ENCODE data around the gene BRPF3. TPM values are rescaled to one million over a fixed set of nuclear protein-coding genes. Genes with fewer than 3 reads are reported as not detected.

Gene BRPF3
- total RNA-seq, 4 donors from 2014 or later = 21.5 to 34.8 (median 22.3) TPM

DNA sequence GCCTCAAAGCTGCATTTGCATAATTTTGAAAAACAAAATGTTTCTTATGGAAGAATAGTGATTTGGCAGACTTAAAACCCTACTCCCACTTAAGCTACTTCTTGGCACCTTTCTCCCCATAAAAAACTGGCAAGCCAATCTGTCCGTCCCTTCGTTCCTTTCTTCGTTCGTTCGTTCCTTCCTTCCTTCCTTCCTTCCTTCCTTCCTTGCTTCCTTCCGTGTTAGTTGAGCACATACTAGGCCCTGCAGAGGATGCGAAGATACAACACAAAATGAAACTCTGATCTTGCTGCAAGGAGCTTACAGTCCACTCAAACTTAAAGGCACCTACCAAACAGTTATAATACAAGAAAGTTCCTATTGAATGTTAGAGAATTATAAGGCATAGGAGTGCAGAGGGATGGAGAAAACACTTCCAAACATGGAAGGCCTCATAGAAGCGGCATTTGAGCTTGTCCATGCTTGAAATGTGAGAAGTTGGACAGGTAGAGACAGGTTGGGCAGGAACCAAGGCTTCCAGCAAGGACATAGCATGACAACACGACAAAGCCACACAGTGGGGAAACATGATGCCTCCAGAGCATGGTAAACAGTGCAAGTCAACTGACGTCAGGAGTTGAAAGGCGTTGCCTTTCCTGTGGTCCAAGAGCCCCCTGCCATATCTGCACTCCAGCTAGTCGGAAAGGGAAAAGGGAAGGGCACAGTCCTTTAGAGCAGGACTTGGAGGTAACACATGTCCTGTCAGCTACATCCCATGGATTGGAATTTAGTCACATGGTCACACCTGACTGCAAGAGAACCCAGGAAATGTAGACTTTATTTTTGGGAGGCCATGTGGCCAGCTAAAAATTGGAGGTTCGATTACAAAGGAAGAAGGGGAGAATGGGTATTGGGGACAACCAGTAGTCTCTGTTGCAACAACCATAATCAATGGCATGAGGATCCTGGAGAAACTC, 80.3 kb downstream of the BRPF3 start:
- no peaks in the 10 kb centered on the region for H3K9me3 ChIP-seq
- H3K4me3 ChIP-seq = no peak overlapping the region
- H3K27me3 ChIP-seq = peaks cover 0 to 40% (median 0%) of the 10 kb centered on the region in 4 donors
- TF ChIP-seq POLR2AphosphoS5 (IDR thresholded peaks at IDR 0.05) (no peak), CTCF (IDR thresholded peaks at IDR 0.05) (no peak), EP300 (IDR thresholded peaks at IDR 0.05) (no peak), POLR2A (IDR thresholded peaks at IDR 0.05; ENCODE audit: low read depth) (no peak)
- H3K36me3 ChIP-seq = no peaks in the 10 kb centered on the region
- H3K4me1 ChIP-seq = no peaks in the 10 kb centered on the region
- 79% methylated on average over 13 of the region's 13 CpGs for WGBS
- no peak overlapping the region for H3K27ac ChIP-seq (replicated peaks in 1 of 4)
- no peak for DNase-seq (ENCODE audit: extremely low spot score)
- intact Hi-C loops (cut with DNase I) = no loop called here

DNA sequence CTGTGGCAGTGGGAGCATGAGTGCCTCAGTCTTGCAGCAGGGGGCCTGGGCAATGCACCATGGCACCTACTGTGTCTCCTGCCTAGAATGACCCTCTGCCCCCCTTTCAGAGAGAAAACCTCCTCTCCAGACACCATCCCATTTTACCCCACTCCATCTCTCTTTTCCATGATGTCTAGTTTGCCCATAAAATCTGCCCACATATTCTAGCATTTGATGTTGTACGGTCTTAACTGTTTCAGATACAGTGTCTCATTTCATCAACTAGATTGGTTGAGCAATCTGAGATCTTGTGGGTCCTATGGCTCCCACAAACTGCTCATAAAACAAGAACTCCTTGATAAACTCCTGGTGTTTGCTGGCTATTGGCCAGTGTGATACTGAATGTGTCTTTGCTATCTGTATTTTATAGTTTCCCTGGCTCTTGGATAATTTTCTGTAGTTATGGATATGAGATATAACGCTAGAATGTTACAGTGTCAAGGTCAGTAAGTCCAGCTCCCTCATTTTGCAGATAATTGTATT, 81.5 kb downstream of the BRPF3 start:
- Histone ChIP-seq H3K9me3 (no peaks in the 10 kb centered on the region), H3K4me1 (no peaks in the 10 kb centered on the region), H3K36me3 (no peaks in the 10 kb centered on the region), H3K27ac (replicated peaks in 1 of 4) (no peak overlapping the region), H3K27me3 (peaks cover 0 to 36% (median 0%) of the 10 kb centered on the region in 4 donors), H3K4me3 (no peak overlapping the region)
- intact Hi-C loops (cut with DNase I) = no loop called here
- WGBS = 85% methylated on average over 2 of the region's 2 CpGs
- TF ChIP-seq CTCF (IDR thresholded peaks at IDR 0.05) (no peak), POLR2A (IDR thresholded peaks at IDR 0.05; ENCODE audit: low read depth) (no peak), EP300 (IDR thresholded peaks at IDR 0.05) (no peak), POLR2AphosphoS5 (IDR thresholded peaks at IDR 0.05) (no peak)
- no peak for DNase-seq (ENCODE audit: extremely low spot score)

DNA sequence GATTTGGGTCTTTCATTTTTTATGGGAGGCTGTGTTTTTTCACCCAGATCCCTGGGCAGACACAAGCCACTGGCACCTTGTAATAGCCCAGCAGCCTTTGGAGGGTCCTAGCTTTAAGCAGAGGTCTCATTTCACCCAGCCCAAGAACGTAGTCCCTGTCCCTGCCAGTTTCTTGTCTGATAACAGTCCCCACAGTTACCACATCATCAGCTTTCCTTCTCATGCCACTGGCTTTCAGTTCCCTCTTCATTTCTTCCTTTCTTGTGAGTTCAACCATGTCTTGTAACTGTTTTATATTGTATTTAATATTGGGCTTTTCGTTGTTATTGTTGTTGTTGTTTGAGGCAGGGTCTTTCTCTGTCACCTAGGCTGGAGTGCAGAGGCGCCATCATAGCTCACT, 83.9 kb downstream of the BRPF3 start:
- 73% methylated on average over 3 of the region's 3 CpGs for WGBS
- Histone ChIP-seq H3K4me3 (no peak overlapping the region), H3K27me3 (peaks cover 0 to 57% (median 0%) of the 10 kb centered on the region in 4 donors), H3K4me1 (no peaks in the 10 kb centered on the region), H3K9me3 (no peaks in the 10 kb centered on the region), H3K36me3 (no peaks in the 10 kb centered on the region), H3K27ac (replicated peaks in 1 of 4) (no peak overlapping the region)
- no peak for DNase-seq (ENCODE audit: extremely low spot score)
- no peak for TF ChIP-seq EP300 (IDR thresholded peaks at IDR 0.05)
- TF ChIP-seq POLR2AphosphoS5 (IDR thresholded peaks at IDR 0.05) = no peak
- TF ChIP-seq POLR2A (IDR thresholded peaks at IDR 0.05; ENCODE audit: low read depth) = no peak
- no peak for TF ChIP-seq CTCF (IDR thresholded peaks at IDR 0.05)
- intact Hi-C loops (cut with DNase I) = no loop called here

DNA sequence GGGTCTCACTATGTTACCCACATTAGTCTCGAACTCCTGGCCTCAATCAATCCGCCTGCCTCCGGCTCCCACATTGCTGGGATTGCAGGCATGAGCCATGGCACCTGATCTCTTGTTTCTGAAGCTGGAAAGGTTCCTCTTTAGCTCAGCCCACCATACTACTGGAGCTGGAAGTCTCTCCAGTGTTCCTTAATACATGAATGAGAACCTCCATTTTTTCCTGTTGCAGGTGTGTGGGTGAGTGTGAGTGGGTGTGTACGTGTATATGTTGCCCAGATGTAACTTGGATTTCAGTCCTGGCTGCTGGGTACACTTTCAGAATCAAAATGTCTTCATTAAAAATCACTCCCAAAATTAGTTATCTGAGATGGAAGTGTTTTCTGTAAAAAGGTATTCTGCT, 84.4 kb downstream of the BRPF3 start:
- 74% methylated on average over 4 of the region's 4 CpGs for WGBS
- no peak for TF ChIP-seq EP300 (IDR thresholded peaks at IDR 0.05)
- H3K4me3 ChIP-seq = no peak overlapping the region
- no peaks in the 10 kb centered on the region for H3K9me3 ChIP-seq
- H3K36me3 ChIP-seq = no peaks in the 10 kb centered on the region
- no peaks in the 10 kb centered on the region for H3K4me1 ChIP-seq
- H3K27ac ChIP-seq (replicated peaks in 1 of 4) = no peak overlapping the region
- no peak for DNase-seq (ENCODE audit: extremely low spot score)
- H3K27me3 ChIP-seq = peaks cover 0 to 62% (median 0%) of the 10 kb centered on the region in 4 donors
- intact Hi-C loops (cut with DNase I) = no loop called here

Other genes with a start within 250 kb of the BRPF3 start
- under 1 TPM in 2 of 4 donors, not detected in 2; under 0.01 to 0.17 TPM for gene SLC26A8, start 172.1 kb upstream of the BRPF3 start, total RNA-seq
- gene MAPK14, start 168.9 kb upstream of the BRPF3 start, total RNA-seq = 10 to 100 TPM; 53.2 to 70.7 (median 66.9) TPM
- 1 to 10 TPM; 2.1 to 5.0 (median 4.5) TPM for gene MAPK13, start 66.2 kb upstream of the BRPF3 start, total RNA-seq
- under 1 TPM in 1 of 4 donors, not detected in 3; 0.33 TPM for gene PNPLA1, start 73.3 kb downstream of the BRPF3 start, total RNA-seq
- gene BNIP5, start 140.1 kb downstream of the BRPF3 start, total RNA-seq = not detected
- gene ETV7, start 190.9 kb downstream of the BRPF3 start, total RNA-seq = 1 to 10 TPM in 1 of 4 donors, under 1 TPM in 1, not detected in 2; 0.71 to 1.5 TPM
- not detected for gene PXT1, start 246.1 kb downstream of the BRPF3 start, total RNA-seq
- gene KCTD20, start 246.3 kb downstream of the BRPF3 start, total RNA-seq = 10 to 100 TPM; 47.3 to 78.2 (median 63.0) TPM